Measurements from ENCODE around the gene TEK.

The TEK gene

GRCh38 chr9:27195191-27195590 is 86.2 kb downstream of the TEK start:
- Histone ChIP-seq H3K36me3 (ENCODE audit: insufficient read depth, low read length) (no peaks in the 10 kb centered on the region), H2AFZ (ENCODE audit: low read depth, low read length) (no peak overlapping the region), H3K27ac (ENCODE audit: low read length) (no peak overlapping the region), H3K4me1 (ENCODE audit: insufficient read depth, low read length) (no peaks in the 10 kb centered on the region), H4K20me1 (ENCODE audit: insufficient read depth, low read length) (no peaks in the 10 kb centered on the region), H3K9ac (ENCODE audit: low read depth, low read length) (no peak overlapping the region), H3K9me3 (ENCODE audit: insufficient read depth, low read length, severe bottlenecking) (no peaks in the 10 kb centered on the region), H3K4me2 (ENCODE audit: insufficient read depth, low read length) (no peak overlapping the region), H3K4me3 (ENCODE audit: low read depth in 1 of 2, low read length in 2 of 2) (no peak overlapping the region), H3K27me3 (ENCODE audit: insufficient read depth, low read length, poor library complexity) (no peaks in the 10 kb centered on the region), H3K79me2 (ENCODE audit: insufficient read depth, low read length) (no peaks in the 10 kb centered on the region)
- TF ChIP-seq EZH2 (IDR thresholded peaks at IDR 0.05; ENCODE audit: borderline replicate concordance, low read depth, low read length, severe bottlenecking) (no peak), CTCF (IDR thresholded peaks at IDR 0.05; ENCODE audit: borderline replicate concordance, extremely low read depth, low read length, poor library complexity, severe bottlenecking) (no peak)
- no peak for ATAC-seq (ENCODE audit: insufficient read depth, low read depth)
- DNase-seq: no peak

- H3K36me3 ChIP-seq (ENCODE audit: insufficient read depth, low read length): no peaks in the 10 kb centered on the region
- TF ChIP-seq EZH2 (IDR thresholded peaks at IDR 0.05; ENCODE audit: borderline replicate concordance, low read depth, low read length, severe bottlenecking) (no peak), CTCF (IDR thresholded peaks at IDR 0.05; ENCODE audit: borderline replicate concordance, extremely low read depth, low read length, poor library complexity, severe bottlenecking) (no peak)
- no peaks in the 10 kb centered on the region for H3K4me1 ChIP-seq (ENCODE audit: insufficient read depth, low read length)
- H3K79me2 ChIP-seq (ENCODE audit: insufficient read depth, low read length): no peaks in the 10 kb centered on the region
- H3K27me3 ChIP-seq (ENCODE audit: insufficient read depth, low read length, poor library complexity): no peaks in the 10 kb centered on the region
- no peaks in the 10 kb centered on the region for H3K9me3 ChIP-seq (ENCODE audit: insufficient read depth, low read length, severe bottlenecking)
- no peak overlapping the region for H3K9ac ChIP-seq (ENCODE audit: low read depth, low read length)
- H3K4me2 ChIP-seq (ENCODE audit: insufficient read depth, low read length): no peak overlapping the region
- ATAC-seq (ENCODE audit: insufficient read depth, low read depth) (no peak), DNase-seq (no peak)
- H3K4me3 ChIP-seq (ENCODE audit: low read depth in 1 of 2, low read length in 2 of 2): no peak overlapping the region
- no peak overlapping the region for H2AFZ ChIP-seq (ENCODE audit: low read depth, low read length)
- H4K20me1 ChIP-seq (ENCODE audit: insufficient read depth, low read length): no peaks in the 10 kb centered on the region
- H3K27ac ChIP-seq (ENCODE audit: low read length): no peak overlapping the region
Measured at GRCh38 chr9:27196383-27196782, 87.4 kb downstream of the TEK start.

GRCh38 chr9:27198190-27198589 is 89.2 kb downstream of the TEK start:
- Histone ChIP-seq H3K4me2 (ENCODE audit: insufficient read depth, low read length) (no peak overlapping the region), H3K4me3 (ENCODE audit: low read depth in 1 of 2, low read length in 2 of 2) (no peak overlapping the region), H3K9me3 (ENCODE audit: insufficient read depth, low read length, severe bottlenecking) (no peaks in the 10 kb centered on the region), H3K27ac (ENCODE audit: low read length) (no peak overlapping the region), H3K27me3 (ENCODE audit: insufficient read depth, low read length, poor library complexity) (no peaks in the 10 kb centered on the region), H3K9ac (ENCODE audit: low read depth, low read length) (no peak overlapping the region), H3K36me3 (ENCODE audit: insufficient read depth, low read length) (no peaks in the 10 kb centered on the region), H3K79me2 (ENCODE audit: insufficient read depth, low read length) (no peaks in the 10 kb centered on the region), H4K20me1 (ENCODE audit: insufficient read depth, low read length) (no peaks in the 10 kb centered on the region), H3K4me1 (ENCODE audit: insufficient read depth, low read length) (no peaks in the 10 kb centered on the region), H2AFZ (ENCODE audit: low read depth, low read length) (no peak overlapping the region)
- no peak for TF ChIP-seq EZH2 (IDR thresholded peaks at IDR 0.05; ENCODE audit: borderline replicate concordance, low read depth, low read length, severe bottlenecking)
- TF ChIP-seq CTCF (IDR thresholded peaks at IDR 0.05; ENCODE audit: borderline replicate concordance, extremely low read depth, low read length, poor library complexity, severe bottlenecking): no peak
- ATAC-seq (ENCODE audit: insufficient read depth, low read depth) (no peak), DNase-seq (no peak)

- no peak for DNase-seq
- TF ChIP-seq CTCF (IDR thresholded peaks at IDR 0.05; ENCODE audit: borderline replicate concordance, extremely low read depth, low read length, poor library complexity, severe bottlenecking) (no peak), EZH2 (IDR thresholded peaks at IDR 0.05; ENCODE audit: borderline replicate concordance, low read depth, low read length, severe bottlenecking) (no peak)
- H3K9me3 ChIP-seq (ENCODE audit: insufficient read depth, low read length, severe bottlenecking): no peaks in the 10 kb centered on the region
- no peaks in the 10 kb centered on the region for H4K20me1 ChIP-seq (ENCODE audit: insufficient read depth, low read length)
- no peak overlapping the region for H3K27ac ChIP-seq (ENCODE audit: low read length)
- H3K79me2 ChIP-seq (ENCODE audit: insufficient read depth, low read length): no peaks in the 10 kb centered on the region
- no peak overlapping the region for H2AFZ ChIP-seq (ENCODE audit: low read depth, low read length)
- H3K27me3 ChIP-seq (ENCODE audit: insufficient read depth, low read length, poor library complexity): no peaks in the 10 kb centered on the region
- no peak overlapping the region for H3K4me3 ChIP-seq (ENCODE audit: low read depth in 1 of 2, low read length in 2 of 2)
- H3K36me3 ChIP-seq (ENCODE audit: insufficient read depth, low read length): no peaks in the 10 kb centered on the region
- no peak overlapping the region for H3K4me2 ChIP-seq (ENCODE audit: insufficient read depth, low read length)
- H3K9ac ChIP-seq (ENCODE audit: low read depth, low read length): no peak overlapping the region
- ATAC-seq (ENCODE audit: insufficient read depth, low read depth): no peak
- H3K4me1 ChIP-seq (ENCODE audit: insufficient read depth, low read length): no peaks in the 10 kb centered on the region
Measured at GRCh38 chr9:27202056-27202455, 93.0 kb downstream of the TEK start.

All from DND-41 (cell line).